ENCODE data around the gene CACNA2D3. TPM values are rescaled to one million over a fixed set of nuclear protein-coding genes. Genes with fewer than 3 reads are reported as not detected.

CACNA2D3 gene
- total RNA-seq, 1 donor from 2014 or later, result 1.3 TPM

- no peak for DNase-seq (ENCODE audit: low read depth)
- H3K4me3 ChIP-seq (ENCODE audit: low read depth, low read length), result no peak overlapping the region
- no peak for TF ChIP-seq CTCF (conservative IDR thresholded peaks at IDR 0.05; ENCODE audit: low read depth, low read length)
Measured at GRCh38 chr3:54312156-54312899, 190.0 kb downstream of the CACNA2D3 start.

- TF ChIP-seq CTCF (conservative IDR thresholded peaks at IDR 0.05; ENCODE audit: low read depth, low read length), result no peak
- no peak overlapping the region for H3K4me3 ChIP-seq (ENCODE audit: low read depth, low read length)
- no peak for DNase-seq (ENCODE audit: low read depth)
Measured at GRCh38 chr3:54313418-54313817, 191.1 kb downstream of the CACNA2D3 start.

- no peak for DNase-seq (ENCODE audit: low read depth)
- no peak overlapping the region for H3K4me3 ChIP-seq (ENCODE audit: low read depth, low read length)
- no peak for TF ChIP-seq CTCF (conservative IDR thresholded peaks at IDR 0.05; ENCODE audit: low read depth, low read length)
Measured at GRCh38 chr3:54321520-54321919, 199.2 kb downstream of the CACNA2D3 start.

- H3K4me3 ChIP-seq (ENCODE audit: low read depth, low read length), result no peak overlapping the region
- DNase-seq (ENCODE audit: low read depth), result peak; percentile 78
- TF ChIP-seq CTCF (conservative IDR thresholded peaks at IDR 0.05; ENCODE audit: low read depth, low read length), result no peak
Measured at GRCh38 chr3:54322354-54322753, 200.0 kb downstream of the CACNA2D3 start.

DNA sequence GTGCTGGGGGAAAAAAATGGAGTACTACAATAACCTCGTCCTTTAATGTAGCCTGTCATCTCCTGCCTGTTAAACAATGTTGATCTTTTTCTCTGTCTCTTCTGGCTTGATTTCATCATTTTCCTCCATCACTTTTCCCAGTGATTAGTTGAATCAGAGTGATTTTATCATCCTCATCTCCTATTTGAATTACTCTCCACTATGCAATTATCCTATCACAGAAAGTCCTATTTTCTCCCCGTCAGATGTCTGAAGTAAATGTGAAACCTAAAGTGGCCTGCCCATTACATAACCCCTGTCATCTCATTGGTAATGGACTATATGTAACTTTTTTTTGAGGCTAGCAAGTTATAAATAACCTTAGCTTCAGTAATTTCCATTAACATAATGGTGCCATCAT lies 201.8 kb downstream of the CACNA2D3 start:
- no peak overlapping the region for H3K4me3 ChIP-seq (ENCODE audit: low read depth, low read length)
- no peak for DNase-seq (ENCODE audit: low read depth)
- TF ChIP-seq CTCF (conservative IDR thresholded peaks at IDR 0.05; ENCODE audit: low read depth, low read length), result no peak

- no peak for TF ChIP-seq CTCF (conservative IDR thresholded peaks at IDR 0.05; ENCODE audit: low read depth, low read length)
- DNase-seq (ENCODE audit: low read depth), result no peak
- H3K4me3 ChIP-seq (ENCODE audit: low read depth, low read length), result no peak overlapping the region
Measured at GRCh38 chr3:54326951-54327350, 204.6 kb downstream of the CACNA2D3 start.

DNA sequence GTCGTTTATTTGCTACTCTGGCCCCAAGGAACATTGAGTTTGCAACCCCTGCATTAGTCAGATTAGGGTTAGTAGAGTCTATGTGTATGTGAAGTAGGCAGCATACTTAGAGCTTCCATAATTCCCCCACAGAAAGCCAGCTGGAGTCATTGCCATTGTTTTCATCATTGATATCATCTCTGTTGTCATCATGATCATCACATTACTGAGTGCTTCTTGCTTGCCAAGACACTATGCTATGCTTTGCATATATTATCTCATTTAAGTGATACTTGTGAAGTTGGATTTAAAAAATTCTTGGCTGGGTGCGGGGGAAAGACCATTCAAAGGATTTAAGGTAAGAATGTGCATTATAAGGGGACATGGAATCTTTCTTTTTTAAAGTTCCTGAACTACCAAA lies 209.0 kb downstream of the CACNA2D3 start:
- DNase-seq (ENCODE audit: low read depth), result no peak
- no peak for TF ChIP-seq CTCF (conservative IDR thresholded peaks at IDR 0.05; ENCODE audit: low read depth, low read length)
- H3K4me3 ChIP-seq (ENCODE audit: low read depth, low read length), result no peak overlapping the region

All from epithelial cell of proximal tubule (primary cell).